Fibroblast of villous mesenchyme (primary cell): Measurements from ENCODE around the gene THBD. TPM values are rescaled to one million over a fixed set of nuclear protein-coding genes. Genes with fewer than 3 reads are reported as not detected.

ENCODE experiments used
- DNase-seq: peaks from one replicate; pipeline ENCODE4 v3.0.0-alpha.2; 2010; ENCODE audit warnings: low read depth
- H3K4me3 ChIP-seq: 2 replicates; pipeline ENCODE4 v1.5.1; 2011; ENCODE audit warnings: low read depth, mild to moderate bottlenecking, low read length
- total RNA-seq: library from RNA; depleted of rRNA; stranded (reverse); fragments of >200 nt; gene quantifications from 2 replicates; pipeline ENCODE4 v1.2.3, GENCODE V29; 2012
- TF ChIP-seq, protein P1 (sequence below): IDR thresholded peaks from 2 replicates; pipeline ENCODE4 v1.5.1; 2012; ENCODE audit warnings: low read depth, mild to moderate bottlenecking, low read length; ENCODE audit not compliant: insufficient read depth

THBD gene
- total RNA-seq, 1 donor = under 0.01 TPM

- H3K4me3 ChIP-seq = no peak overlapping the region
- TF ChIP-seq, protein P1, sequence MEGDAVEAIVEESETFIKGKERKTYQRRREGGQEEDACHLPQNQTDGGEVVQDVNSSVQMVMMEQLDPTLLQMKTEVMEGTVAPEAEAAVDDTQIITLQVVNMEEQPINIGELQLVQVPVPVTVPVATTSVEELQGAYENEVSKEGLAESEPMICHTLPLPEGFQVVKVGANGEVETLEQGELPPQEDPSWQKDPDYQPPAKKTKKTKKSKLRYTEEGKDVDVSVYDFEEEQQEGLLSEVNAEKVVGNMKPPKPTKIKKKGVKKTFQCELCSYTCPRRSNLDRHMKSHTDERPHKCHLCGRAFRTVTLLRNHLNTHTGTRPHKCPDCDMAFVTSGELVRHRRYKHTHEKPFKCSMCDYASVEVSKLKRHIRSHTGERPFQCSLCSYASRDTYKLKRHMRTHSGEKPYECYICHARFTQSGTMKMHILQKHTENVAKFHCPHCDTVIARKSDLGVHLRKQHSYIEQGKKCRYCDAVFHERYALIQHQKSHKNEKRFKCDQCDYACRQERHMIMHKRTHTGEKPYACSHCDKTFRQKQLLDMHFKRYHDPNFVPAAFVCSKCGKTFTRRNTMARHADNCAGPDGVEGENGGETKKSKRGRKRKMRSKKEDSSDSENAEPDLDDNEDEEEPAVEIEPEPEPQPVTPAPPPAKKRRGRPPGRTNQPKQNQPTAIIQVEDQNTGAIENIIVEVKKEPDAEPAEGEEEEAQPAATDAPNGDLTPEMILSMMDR = no peak
These were observed 46.3 kb downstream of the THBD start for GRCh38 chr20:23003077-23003635.

DNA sequence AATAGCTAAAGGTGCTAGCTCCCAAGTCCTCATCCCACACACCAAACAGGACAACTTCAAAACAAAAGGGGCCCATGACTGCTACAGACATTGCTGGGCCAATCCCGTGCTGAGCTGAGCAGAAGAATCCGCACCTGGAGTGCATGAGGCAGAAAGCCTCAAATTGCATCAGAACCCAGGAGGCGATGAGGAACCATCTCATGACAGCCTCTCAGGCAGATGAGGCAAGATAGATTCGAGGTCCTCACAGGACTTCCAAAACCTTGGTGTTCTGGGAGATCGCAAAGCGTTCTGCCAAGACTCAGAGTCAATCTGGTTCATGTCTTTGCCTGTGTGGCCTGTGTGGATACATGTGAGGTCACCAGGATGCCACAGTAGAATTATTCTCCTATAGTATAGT is 47.2 kb downstream of the THBD start:
- DNase-seq = no peak
- H3K4me3 ChIP-seq = no peak overlapping the region
- TF ChIP-seq, protein P1 = no peak

More at GRCh38 chr20:23003077-23003635, 46.3 kb downstream of the THBD start:
- DNase-seq = no peak

DNA sequence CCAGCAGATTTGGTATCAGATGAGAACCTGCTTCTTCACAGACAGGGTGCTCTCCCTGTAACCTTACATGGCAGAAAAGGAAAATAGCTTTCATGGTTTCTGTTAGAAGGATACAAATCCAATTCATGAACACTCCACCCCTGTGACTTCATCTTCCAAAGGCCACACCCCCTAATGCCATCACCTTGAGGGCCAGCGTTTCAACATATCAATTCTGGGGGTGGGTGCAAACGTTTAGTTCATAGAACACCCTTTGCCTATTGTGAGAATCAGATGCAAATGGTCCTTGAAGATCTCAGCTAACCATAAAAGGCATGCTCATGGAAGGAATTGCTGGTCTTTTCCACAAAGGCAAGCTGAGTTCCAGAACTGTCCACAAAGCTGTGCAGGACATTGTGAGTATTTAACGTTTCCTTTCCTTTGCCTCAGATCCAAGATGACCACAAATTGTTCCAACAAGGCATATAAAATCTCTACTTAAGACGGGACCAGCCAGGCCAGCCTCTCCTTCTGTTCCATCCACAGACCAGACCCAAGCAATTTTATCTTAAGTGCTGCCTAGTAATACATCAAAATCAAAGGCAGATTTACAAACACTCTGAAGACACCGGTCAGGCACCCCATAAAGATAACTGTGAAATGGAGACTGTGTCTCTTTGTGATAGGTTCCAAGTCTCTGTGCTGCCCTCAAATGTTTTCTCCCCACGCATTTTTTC is 49.1 kb downstream of the THBD start:
- TF ChIP-seq, protein P1 = no peak

DNA sequence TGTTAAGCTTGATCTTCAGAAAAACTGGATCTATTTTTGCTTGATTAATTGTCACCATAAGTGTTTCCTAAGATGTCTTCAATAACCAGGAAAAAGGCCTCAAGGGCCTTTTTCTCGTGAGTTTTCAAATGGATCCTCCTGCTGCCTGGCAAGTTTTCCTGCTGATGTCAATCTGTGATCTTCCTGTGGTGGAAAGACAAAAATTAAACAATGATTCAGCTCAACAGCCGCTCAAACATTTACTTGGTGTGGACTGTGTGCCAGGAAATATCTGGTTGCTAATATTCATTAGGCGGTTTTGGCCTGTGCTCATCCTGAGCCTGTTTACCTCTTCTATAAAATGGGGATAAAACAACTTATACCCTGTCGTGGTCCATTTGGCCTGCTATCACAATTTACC is 49.7 kb downstream of the THBD start:
- TF ChIP-seq, protein P1 = no peak
- H3K4me3 ChIP-seq = no peak overlapping the region
- no peak for DNase-seq

More for the DNA sequence above, 49.1 kb downstream of the THBD start:
- H3K4me3 ChIP-seq = no peak overlapping the region
- peak; percentile 64 for DNase-seq

DNA sequence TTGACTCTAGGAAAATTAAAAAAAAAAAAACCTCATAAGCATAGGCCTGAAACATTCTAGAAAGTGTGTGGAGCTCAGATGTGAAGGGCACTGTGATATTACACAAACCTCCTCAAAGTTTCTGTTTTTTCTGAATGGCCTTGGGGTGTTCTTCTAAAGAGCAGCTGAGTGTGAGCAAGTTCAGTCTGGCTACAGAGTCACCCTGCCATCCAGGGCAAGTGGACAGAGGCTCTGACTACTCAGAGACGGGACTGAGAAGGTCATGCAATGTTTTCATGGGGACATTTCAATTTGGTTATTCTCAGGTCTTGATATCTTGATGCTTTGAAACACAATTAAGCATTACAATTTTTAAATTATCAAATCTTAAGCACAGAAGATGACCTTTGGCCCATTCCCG is 51.0 kb downstream of the THBD start:
- TF ChIP-seq, protein P1 = no peak
- no peak for DNase-seq
- no peak overlapping the region for H3K4me3 ChIP-seq

DNA sequence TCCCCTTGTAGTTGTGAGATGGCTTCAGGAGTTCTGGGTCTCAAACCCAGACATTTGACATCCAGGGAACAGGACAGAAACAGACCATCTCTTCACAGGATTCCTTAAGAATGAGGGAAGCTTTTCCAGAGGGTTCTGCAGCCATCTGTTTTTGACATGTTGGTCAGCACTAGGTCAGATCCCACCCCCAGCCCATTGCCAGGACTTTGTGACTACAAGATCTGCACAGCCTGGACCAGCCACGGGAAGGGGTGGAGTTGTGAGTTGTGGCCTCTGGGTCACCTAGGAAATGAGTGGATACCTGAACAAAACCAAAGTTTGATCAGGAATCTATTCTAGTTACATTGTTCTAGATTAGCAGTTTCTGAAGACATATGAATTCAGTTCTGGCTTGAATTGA is 53.5 kb downstream of the THBD start:
- TF ChIP-seq, protein P1 = no peak
- no peak overlapping the region for H3K4me3 ChIP-seq
- DNase-seq = no peak

Other genes starting within 250 kb of the THBD start
- gene SSTR4, start 14.4 kb downstream of the THBD start, total RNA-seq = not detected in 2 replicates
- under 0.01 TPM in 2 replicates for gene CD93, start 36.7 kb upstream of the THBD start, total RNA-seq